Measurements from ENCODE around the gene FGF12.

- no peak for TF ChIP-seq CTCF (conservative IDR thresholded peaks at IDR 0.05 in 1 of 2, IDR thresholded peaks at IDR 0.05 in 1 of 2; ENCODE audit: low read depth in 1 of 2, low read length in 2 of 2)
- TF ChIP-seq EZH2 (IDR thresholded peaks at IDR 0.05; ENCODE audit: low read length, missing control alignments), result no peak
Observed at GRCh38 chr3:192170031-192170430, 557.3 kb downstream of the FGF12 start.
